Measurements from ENCODE around the gene GNG7.
"Not testable (repeated sequence)": the region's sequence is repeated elsewhere in the genome, so short reads cannot be mapped to it uniquely, and the experiment has no call there.

GNG7 gene

GRCh38 chr19:2495651-2496316, 206.7 kb downstream of the GNG7 start:
- no peak for DNase-seq

- DNase-seq, result peak; percentile 62
These were observed 207.3 kb downstream of the GNG7 start for GRCh38 chr19:2495130-2495641.

- DNase-seq, result peak; percentile 72
These were observed 207.9 kb downstream of the GNG7 start for GRCh38 chr19:2494447-2495129.

- DNase-seq, result peak; percentile 13
These were observed 208.4 kb downstream of the GNG7 start for GRCh38 chr19:2494084-2494446.

- DNase-seq, result not testable (repeated sequence)
These were observed 209.0 kb downstream of the GNG7 start for GRCh38 chr19:2493448-2493847.

- no peak for DNase-seq
These were observed 209.6 kb downstream of the GNG7 start for GRCh38 chr19:2492870-2493269.

- DNase-seq, result peak; percentile 94
These were observed 211.2 kb downstream of the GNG7 start for GRCh38 chr19:2491130-2491801.

GRCh38 chr19:2490659-2491058, 211.8 kb downstream of the GNG7 start:
- DNase-seq, result no peak

GRCh38 chr19:2488942-2489731, 213.4 kb downstream of the GNG7 start:
- peak; percentile 80 for DNase-seq

- DNase-seq, result no peak
These were observed 214.0 kb downstream of the GNG7 start for GRCh38 chr19:2488405-2488941.

GRCh38 chr19:2487842-2488241, 214.7 kb downstream of the GNG7 start:
- DNase-seq, result no peak

- DNase-seq, result no peak
These were observed 215.4 kb downstream of the GNG7 start for GRCh38 chr19:2487090-2487489.

- no peak for DNase-seq
These were observed 217.1 kb downstream of the GNG7 start for GRCh38 chr19:2485428-2485827.

- DNase-seq, result no peak
These were observed 218.1 kb downstream of the GNG7 start for GRCh38 chr19:2484178-2484937.

GRCh38 chr19:2483484-2484151, 218.9 kb downstream of the GNG7 start:
- no peak for DNase-seq

- peak; percentile 22 for DNase-seq
These were observed 219.4 kb downstream of the GNG7 start for GRCh38 chr19:2483084-2483483.

GRCh38 chr19:2482354-2483038, 220.0 kb downstream of the GNG7 start:
- DNase-seq, result no peak

GRCh38 chr19:2481466-2481865, 221.0 kb downstream of the GNG7 start:
- no peak for DNase-seq

GRCh38 chr19:2479556-2480194, 222.8 kb downstream of the GNG7 start:
- DNase-seq, result no peak
